Motor neuron (in vitro differentiated cells): Measurements from ENCODE around the gene CMTM8. TPM values are rescaled to one million over a fixed set of nuclear protein-coding genes. Genes with fewer than 3 reads are reported as not detected.

Source experiments
- ATAC-seq, 8 experiments: fragments of 200-7000 bp; cut with Tn5 transposase; replicated peaks in 6 of 8; 2 replicates each; pipeline ENCODE4 v1.8.0; 2021; ENCODE audit warnings: mild to moderate bottlenecking in 8 of 8, moderate library complexity in 8 of 8
- H3K27ac ChIP-seq, 2 donors: fragments of 250-450 bp; sonication (Bioruptor Pico); 2 replicates each; pipeline ENCODE4 v1.9.0; 2021; ENCODE audit warnings: antibody characterized with exemption in 2 of 2, mild to moderate bottlenecking in 2 of 2, moderate library complexity in 1 of 2
- H3K4me1 ChIP-seq, 2 donors: fragments of 250-450 bp; sonication (Bioruptor Pico); replicated peaks in 1 of 2; 2 replicates each; pipeline ENCODE4 v1.6.1; 2021; ENCODE audit warnings: antibody characterized with exemption in 2 of 2, mild to moderate bottlenecking in 2 of 2, moderate library complexity in 1 of 2
- H3K4me3 ChIP-seq, 5 donors: fragments of 250-450 bp; sonication (Bioruptor Pico); 2 replicates each; pipeline ENCODE4 v1.9.0; 2021; ENCODE audit warnings: antibody characterized with exemption in 5 of 5, mild to moderate bottlenecking in 5 of 5, moderate library complexity in 4 of 5
- WGBS, 10 experiments: fragments of 450-650 bp; shearing (Covaris generic); methylation state at CpG; one replicate each; pipeline ENCODE4 v1.0.0; 2022; 5-methylcytosine and 5-hydroxymethylcytosine counted together
- in situ Hi-C, 9 experiments: fragments of 400-800 bp; cut with MboI; loops; one replicate each; pipeline ENCODE4 v1.15.0; 2021; ENCODE audit warnings: low sequenced_read_pairs in 9 of 9, low pct_unique_long_range_greater_than_20kb in 2 of 9; ENCODE audit not compliant: unreplicated experiment in 9 of 9
- total RNA-seq, 8 experiments: library from RNA; unstranded; fragments of 300-600 nt; gene quantifications; 2 replicates each; pipeline versions ENCODE4 v1.2.3 to v1.2.4, GENCODE V29; 2022

Gene CMTM8
- total RNA-seq, 8 experiments from 2014 or later: 0.40 to 2.4 (median 1.3) TPM

GRCh38 chr3:32261545-32261944 is 23.1 kb downstream of the CMTM8 start:
- Histone ChIP-seq H3K27ac (no peak overlapping the region), H3K4me3 (no peak overlapping the region), H3K4me1 (no peaks in the 10 kb centered on the region)
- WGBS, 10 experiments: 0 to 100% (median 65%) methylated on average over 1 to 3 of the region's 3 CpGs; no CpG with 5 or more reads in 1 of the 10 experiments
- no peak for ATAC-seq
- in situ Hi-C loops: no loop called here

- Histone ChIP-seq H3K4me3 (no peak overlapping the region), H3K27ac (no peak overlapping the region), H3K4me1 (no peaks in the 10 kb centered on the region)
- WGBS, 10 experiments: 0 to 100% (median 17%) methylated on average over 1 to 2 of the region's 2 CpGs; no CpG with 5 or more reads in 3 of the 10 experiments
- in situ Hi-C loops: no loop called here
- no peak for ATAC-seq
Observed at GRCh38 chr3:32262201-32262600, 23.7 kb downstream of the CMTM8 start.

- 20 to 100% (median 40%) methylated on average over 1 of the region's 1 CpG; no CpG with 5 or more reads in 5 of the 10 experiments for WGBS, 10 experiments
- Histone ChIP-seq H3K4me3 (no peak overlapping the region), H3K4me1 (no peaks in the 10 kb centered on the region), H3K27ac (no peak overlapping the region)
- ATAC-seq: no peak
- in situ Hi-C loops: no loop called here
Observed at GRCh38 chr3:32274306-32274705, 35.8 kb downstream of the CMTM8 start.

- in situ Hi-C loops: loop anchor here in 1 of 9 experiments (25.0 kb wide), 1 partner anchor 88 kb away; no protein-coding TSS in a partner anchor
- Histone ChIP-seq H3K4me1 (no peaks in the 10 kb centered on the region), H3K4me3 (no peak overlapping the region), H3K27ac (no peak overlapping the region)
- ATAC-seq: no peak
- 25 to 100% (median 90%) methylated on average over 1 to 4 of the region's 4 CpGs; no CpG with 5 or more reads in 5 of the 10 experiments for WGBS, 10 experiments
Observed at GRCh38 chr3:32275506-32275905, 37.0 kb downstream of the CMTM8 start.

- H3K4me1 ChIP-seq: no peaks in the 10 kb centered on the region
- ATAC-seq: no peak
- no peak overlapping the region for H3K4me3 ChIP-seq
- in situ Hi-C loops: loop anchor here in 1 of 9 experiments (25.0 kb wide), 1 partner anchor 89 kb away; no protein-coding TSS in a partner anchor
- WGBS, 10 experiments: 22 to 100% (median 74%) methylated on average over 1 to 4 of the region's 4 CpGs; no CpG with 5 or more reads in 2 of the 10 experiments
- no peak overlapping the region for H3K27ac ChIP-seq
Observed at GRCh38 chr3:32276279-32276841, 37.9 kb downstream of the CMTM8 start.

- Histone ChIP-seq H3K4me3 (no peak overlapping the region), H3K4me1 (no peaks in the 10 kb centered on the region), H3K27ac (no peak overlapping the region)
- peak in 1 of 8 experiments; percentile 32 for ATAC-seq
- in situ Hi-C loops: loop anchor here in 1 of 9 experiments (25.0 kb wide), 1 partner anchor 91 kb away; no protein-coding TSS in a partner anchor
- 0 to 100% (median 61%) methylated on average over 1 to 2 of the region's 2 CpGs for WGBS, 10 experiments
Observed at GRCh38 chr3:32278714-32279113, 40.2 kb downstream of the CMTM8 start.

GRCh38 chr3:32280262-32280910 is 41.9 kb downstream of the CMTM8 start:
- no peak overlapping the region for H3K27ac ChIP-seq
- in situ Hi-C loops: loop anchor here in 1 of 9 experiments (25.0 kb wide), 1 partner anchor 93 kb away; no protein-coding TSS in a partner anchor
- no peak for ATAC-seq
- no peak overlapping the region for H3K4me3 ChIP-seq
- 7 to 93% (median 84%) methylated on average over 2 to 6 of the region's 6 CpGs for WGBS, 10 experiments
- H3K4me1 ChIP-seq: no peaks in the 10 kb centered on the region

GRCh38 chr3:32281570-32282106 is 43.2 kb downstream of the CMTM8 start:
- in situ Hi-C loops: loop anchor here in 1 of 9 experiments (25.0 kb wide), 1 partner anchor 94 kb away; no protein-coding TSS in a partner anchor
- 26 to 100% (median 71%) methylated on average over 1 to 2 of the region's 2 CpGs; no CpG with 5 or more reads in 1 of the 10 experiments for WGBS, 10 experiments
- H3K4me3 ChIP-seq: no peak overlapping the region
- H3K27ac ChIP-seq: no peak overlapping the region
- H3K4me1 ChIP-seq: no peaks in the 10 kb centered on the region
- ATAC-seq: no peak

- in situ Hi-C loops: loop anchor here in 1 of 9 experiments (25.0 kb wide), 1 partner anchor 95 kb away; no protein-coding TSS in a partner anchor
- no peak overlapping the region for H3K4me3 ChIP-seq
- no peak for ATAC-seq
- no peaks in the 10 kb centered on the region for H3K4me1 ChIP-seq
- 59 to 100% (median 90%) methylated on average over 1 to 4 of the region's 4 CpGs for WGBS, 10 experiments
- no peak overlapping the region for H3K27ac ChIP-seq
Observed at GRCh38 chr3:32282578-32283154, 44.2 kb downstream of the CMTM8 start.

GRCh38 chr3:32283304-32283703 is 44.8 kb downstream of the CMTM8 start:
- in situ Hi-C loops: loop anchor here in 1 of 9 experiments (25.0 kb wide), 1 partner anchor 96 kb away; no protein-coding TSS in a partner anchor
- WGBS, 10 experiments: 31 to 92% (median 60%) methylated on average over 1 to 14 of the region's 14 CpGs; no CpG with 5 or more reads in 1 of the 10 experiments
- Histone ChIP-seq H3K27ac (no peak overlapping the region), H3K4me1 (no peaks in the 10 kb centered on the region), H3K4me3 (no peak overlapping the region)
- ATAC-seq: peak in 2 of 8 experiments; percentile 22 to 29

- in situ Hi-C loops: loop anchor here in 1 of 9 experiments (25.0 kb wide), 1 partner anchor 97 kb away; no protein-coding TSS in a partner anchor
- no peak for ATAC-seq
- Histone ChIP-seq H3K27ac (no peak overlapping the region), H3K4me1 (no peaks in the 10 kb centered on the region), H3K4me3 (no peak overlapping the region)
- 21 to 91% (median 60%) methylated on average over 1 to 5 of the region's 6 CpGs; no CpG with 5 or more reads in 1 of the 10 experiments for WGBS, 10 experiments
Observed at GRCh38 chr3:32284443-32285212, 46.1 kb downstream of the CMTM8 start.

GRCh38 chr3:32285891-32286290 is 47.4 kb downstream of the CMTM8 start:
- Histone ChIP-seq H3K4me3 (no peak overlapping the region), H3K4me1 (peaks cover 0 to 5% of the 10 kb centered on the region in 2 donors), H3K27ac (no peak overlapping the region)
- WGBS, 10 experiments: 44 to 92% (median 78%) methylated on average over 2 to 7 of the region's 8 CpGs; no CpG with 5 or more reads in 1 of the 10 experiments
- in situ Hi-C loops: loop anchor here in 1 of 9 experiments (25.0 kb wide), 1 partner anchor 99 kb away; no protein-coding TSS in a partner anchor
- ATAC-seq: no peak
